DND-41 (cell line): Measurements from ENCODE around the gene MARS1.

Experiments used
- EZH2 ChIP-seq: IDR thresholded peaks from 3 replicates; pipeline ENCODE4 v1.6.1; 2012; ENCODE audit warnings: borderline replicate concordance, low read depth, mild to moderate bottlenecking, moderate library complexity, low read length, inconsistent platforms; ENCODE audit not compliant: severe bottlenecking
- TF ChIP-seq, protein P1 (sequence below): IDR thresholded peaks from 2 replicates; pipeline ENCODE4 v1.5.1; 2012; ENCODE audit warnings: borderline replicate concordance, low read length, moderate library complexity, mild to moderate bottlenecking; ENCODE audit not compliant: poor library complexity, severe bottlenecking; ENCODE audit errors: extremely low read depth

DNA sequence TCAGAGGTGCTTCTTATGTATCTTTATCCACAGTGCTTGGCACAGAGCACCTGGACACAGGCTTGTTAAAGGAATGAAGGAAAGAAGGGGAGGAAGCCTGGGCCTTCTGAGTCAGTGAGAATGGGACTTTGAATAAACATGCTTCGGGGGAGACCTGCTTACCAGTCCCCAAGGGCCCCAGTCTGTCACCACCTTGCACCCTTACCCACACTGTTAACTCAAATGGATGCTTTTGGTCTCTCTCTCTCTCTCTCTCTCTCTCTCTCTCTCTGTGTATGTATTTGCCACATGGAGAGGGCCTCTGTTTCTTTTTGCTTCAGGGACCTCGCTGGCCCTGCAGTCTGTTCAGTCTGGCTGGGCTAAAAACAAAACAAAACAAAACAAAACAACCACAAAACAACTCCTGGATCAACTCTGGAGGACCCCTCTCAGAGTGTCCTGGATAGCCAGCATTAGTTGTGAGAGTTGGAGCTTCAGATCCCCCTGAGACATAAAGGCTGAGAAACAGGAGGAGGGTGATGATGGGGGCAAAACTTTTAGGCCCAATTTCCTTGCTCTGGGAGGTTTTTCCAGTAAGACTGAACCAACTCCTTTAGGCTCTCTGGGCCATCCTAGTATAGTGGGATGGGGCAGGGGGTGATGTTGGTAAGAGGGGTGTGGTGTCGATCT is 63.9 kb downstream of the MARS1 start:
- TF ChIP-seq, protein P1, sequence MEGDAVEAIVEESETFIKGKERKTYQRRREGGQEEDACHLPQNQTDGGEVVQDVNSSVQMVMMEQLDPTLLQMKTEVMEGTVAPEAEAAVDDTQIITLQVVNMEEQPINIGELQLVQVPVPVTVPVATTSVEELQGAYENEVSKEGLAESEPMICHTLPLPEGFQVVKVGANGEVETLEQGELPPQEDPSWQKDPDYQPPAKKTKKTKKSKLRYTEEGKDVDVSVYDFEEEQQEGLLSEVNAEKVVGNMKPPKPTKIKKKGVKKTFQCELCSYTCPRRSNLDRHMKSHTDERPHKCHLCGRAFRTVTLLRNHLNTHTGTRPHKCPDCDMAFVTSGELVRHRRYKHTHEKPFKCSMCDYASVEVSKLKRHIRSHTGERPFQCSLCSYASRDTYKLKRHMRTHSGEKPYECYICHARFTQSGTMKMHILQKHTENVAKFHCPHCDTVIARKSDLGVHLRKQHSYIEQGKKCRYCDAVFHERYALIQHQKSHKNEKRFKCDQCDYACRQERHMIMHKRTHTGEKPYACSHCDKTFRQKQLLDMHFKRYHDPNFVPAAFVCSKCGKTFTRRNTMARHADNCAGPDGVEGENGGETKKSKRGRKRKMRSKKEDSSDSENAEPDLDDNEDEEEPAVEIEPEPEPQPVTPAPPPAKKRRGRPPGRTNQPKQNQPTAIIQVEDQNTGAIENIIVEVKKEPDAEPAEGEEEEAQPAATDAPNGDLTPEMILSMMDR: no peak
- TF ChIP-seq EZH2: no peak
